Measurements from ENCODE around the gene MAP3K7.

Gene MAP3K7

DNA sequence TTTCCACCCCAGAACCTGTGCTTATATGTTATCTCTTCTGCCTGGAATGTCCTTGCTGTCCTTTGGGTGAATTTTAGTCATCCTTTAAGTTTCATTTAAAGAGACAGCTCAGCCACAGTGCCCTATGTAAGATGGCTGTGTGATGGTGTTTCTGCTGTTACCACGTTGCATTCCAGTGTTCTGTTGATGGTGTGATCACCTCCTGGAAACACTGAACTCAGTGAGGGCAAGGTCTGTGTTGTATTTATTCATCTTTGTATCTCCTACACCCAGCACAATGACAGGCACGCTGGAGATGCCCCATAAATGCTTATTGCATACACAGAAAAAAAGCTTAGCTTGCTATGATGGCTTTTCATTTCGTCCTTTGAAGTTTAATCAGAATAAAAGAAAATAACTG, 102.5 kb downstream of the MAP3K7 start:
- H3K4me3 ChIP-seq (ENCODE audit: control insufficient read depth, low read depth, low read length) = no peak overlapping the region
- TF ChIP-seq, protein P1, sequence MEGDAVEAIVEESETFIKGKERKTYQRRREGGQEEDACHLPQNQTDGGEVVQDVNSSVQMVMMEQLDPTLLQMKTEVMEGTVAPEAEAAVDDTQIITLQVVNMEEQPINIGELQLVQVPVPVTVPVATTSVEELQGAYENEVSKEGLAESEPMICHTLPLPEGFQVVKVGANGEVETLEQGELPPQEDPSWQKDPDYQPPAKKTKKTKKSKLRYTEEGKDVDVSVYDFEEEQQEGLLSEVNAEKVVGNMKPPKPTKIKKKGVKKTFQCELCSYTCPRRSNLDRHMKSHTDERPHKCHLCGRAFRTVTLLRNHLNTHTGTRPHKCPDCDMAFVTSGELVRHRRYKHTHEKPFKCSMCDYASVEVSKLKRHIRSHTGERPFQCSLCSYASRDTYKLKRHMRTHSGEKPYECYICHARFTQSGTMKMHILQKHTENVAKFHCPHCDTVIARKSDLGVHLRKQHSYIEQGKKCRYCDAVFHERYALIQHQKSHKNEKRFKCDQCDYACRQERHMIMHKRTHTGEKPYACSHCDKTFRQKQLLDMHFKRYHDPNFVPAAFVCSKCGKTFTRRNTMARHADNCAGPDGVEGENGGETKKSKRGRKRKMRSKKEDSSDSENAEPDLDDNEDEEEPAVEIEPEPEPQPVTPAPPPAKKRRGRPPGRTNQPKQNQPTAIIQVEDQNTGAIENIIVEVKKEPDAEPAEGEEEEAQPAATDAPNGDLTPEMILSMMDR (IDR thresholded peaks at IDR 0.05; ENCODE audit: control insufficient read depth, insufficient read depth, low read depth, low read length, missing control alignments) = no peak
- DNase-seq (ENCODE audit: low read depth) = no peak

DNA sequence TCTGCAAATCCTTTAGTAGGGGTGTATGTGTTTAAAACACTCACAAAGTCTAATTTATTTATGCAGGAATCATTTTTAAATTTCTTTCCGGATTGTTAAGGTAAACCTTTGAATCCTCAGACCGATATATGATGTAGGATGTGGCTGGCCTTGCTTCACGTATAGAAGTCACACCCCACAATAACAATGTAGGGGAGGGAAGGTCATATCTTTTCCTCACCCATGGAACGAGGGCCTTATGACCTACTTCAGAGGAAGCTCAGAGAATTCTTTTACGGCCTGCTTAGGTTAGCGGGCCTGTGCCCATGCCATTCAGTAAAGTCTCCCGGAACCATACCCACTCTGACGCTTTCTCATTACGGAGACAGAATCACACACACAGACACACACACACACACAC, 102.9 kb downstream of the MAP3K7 start:
- TF ChIP-seq, protein P1 (IDR thresholded peaks at IDR 0.05; ENCODE audit: control insufficient read depth, insufficient read depth, low read depth, low read length, missing control alignments) = no peak
- no peak overlapping the region for H3K4me3 ChIP-seq (ENCODE audit: control insufficient read depth, low read depth, low read length)
- no peak for DNase-seq (ENCODE audit: low read depth)

DNA sequence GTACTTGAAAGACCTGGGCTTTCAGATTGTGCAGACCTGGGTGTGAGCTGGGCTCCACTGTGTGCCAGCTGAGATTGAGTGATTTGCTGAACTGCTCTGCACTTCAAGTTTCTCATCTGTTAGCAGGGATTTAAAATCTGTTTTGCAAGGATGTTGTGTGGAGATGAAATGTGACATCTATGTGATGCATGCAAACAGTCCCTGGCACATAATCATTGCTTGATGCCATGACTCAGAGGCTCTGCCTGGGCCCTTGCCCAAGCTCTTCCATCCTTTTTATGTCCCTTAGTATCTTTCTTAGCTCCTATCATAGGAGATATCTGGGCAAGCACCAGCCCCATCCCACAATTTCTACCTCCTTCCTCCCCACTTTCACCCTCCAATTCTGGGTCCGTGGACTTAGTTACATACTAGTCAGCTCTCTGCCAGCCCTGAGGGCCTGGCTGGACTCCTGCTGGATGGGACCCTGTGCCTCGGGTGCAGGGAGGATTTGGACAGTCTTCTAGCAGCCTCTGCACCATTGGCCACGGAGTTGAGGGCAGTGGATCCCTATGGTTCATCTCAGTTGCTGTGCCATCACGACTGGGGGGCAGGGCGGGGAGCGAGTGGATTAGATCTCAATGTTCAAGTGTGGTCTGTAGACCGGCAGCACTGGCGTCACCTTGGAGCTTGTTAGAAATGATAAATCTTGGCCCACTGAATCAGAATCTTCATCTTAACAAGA, 103.6 kb downstream of the MAP3K7 start:
- peak; percentile 17 for DNase-seq (ENCODE audit: low read depth)
- no peak overlapping the region for H3K4me3 ChIP-seq (ENCODE audit: control insufficient read depth, low read depth, low read length)
- TF ChIP-seq, protein P1 (IDR thresholded peaks at IDR 0.05; ENCODE audit: control insufficient read depth, insufficient read depth, low read depth, low read length, missing control alignments) = no peak

DNA sequence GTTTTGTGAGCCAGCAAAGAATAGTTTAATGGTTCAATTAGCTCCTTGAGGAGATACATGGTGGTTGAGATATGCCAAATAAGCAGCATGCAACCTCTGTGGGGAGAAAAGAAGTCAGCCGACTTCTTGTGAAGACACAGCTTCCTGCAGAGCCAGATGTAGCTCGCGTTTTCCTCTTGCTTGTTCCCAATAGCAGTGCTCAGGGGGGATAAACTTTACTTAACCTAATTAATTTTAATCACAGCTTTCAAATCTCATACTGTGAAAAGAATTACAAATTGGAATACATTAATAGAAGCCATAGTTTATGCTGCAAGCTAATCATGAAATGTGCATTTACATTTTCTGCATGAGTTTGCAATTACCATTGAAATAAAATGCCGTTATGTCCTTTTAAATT, 106.2 kb downstream of the MAP3K7 start:
- TF ChIP-seq, protein P1 (IDR thresholded peaks at IDR 0.05; ENCODE audit: control insufficient read depth, insufficient read depth, low read depth, low read length, missing control alignments) = no peak
- no peak for DNase-seq (ENCODE audit: low read depth)
- H3K4me3 ChIP-seq (ENCODE audit: control insufficient read depth, low read depth, low read length) = no peak overlapping the region

DNA sequence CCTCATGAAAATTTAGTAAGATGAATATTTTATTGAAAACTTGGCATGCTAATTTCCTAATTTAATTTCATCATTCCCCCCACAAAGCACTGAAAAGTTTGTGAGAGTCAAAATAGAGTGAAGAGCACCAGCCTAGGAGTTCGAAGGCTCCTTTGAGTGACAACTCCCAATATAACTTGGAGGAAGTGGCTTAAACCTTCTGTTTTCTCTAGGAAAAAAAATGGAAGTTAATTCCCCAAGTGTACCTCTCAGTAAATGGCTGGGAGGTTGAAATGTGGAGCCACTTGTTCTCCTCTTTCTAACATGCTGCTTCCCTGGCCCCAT, 107.3 kb downstream of the MAP3K7 start:
- no peak for DNase-seq (ENCODE audit: low read depth)
- TF ChIP-seq, protein P1 (IDR thresholded peaks at IDR 0.05; ENCODE audit: control insufficient read depth, insufficient read depth, low read depth, low read length, missing control alignments) = no peak
- no peak overlapping the region for H3K4me3 ChIP-seq (ENCODE audit: control insufficient read depth, low read depth, low read length)

DNA sequence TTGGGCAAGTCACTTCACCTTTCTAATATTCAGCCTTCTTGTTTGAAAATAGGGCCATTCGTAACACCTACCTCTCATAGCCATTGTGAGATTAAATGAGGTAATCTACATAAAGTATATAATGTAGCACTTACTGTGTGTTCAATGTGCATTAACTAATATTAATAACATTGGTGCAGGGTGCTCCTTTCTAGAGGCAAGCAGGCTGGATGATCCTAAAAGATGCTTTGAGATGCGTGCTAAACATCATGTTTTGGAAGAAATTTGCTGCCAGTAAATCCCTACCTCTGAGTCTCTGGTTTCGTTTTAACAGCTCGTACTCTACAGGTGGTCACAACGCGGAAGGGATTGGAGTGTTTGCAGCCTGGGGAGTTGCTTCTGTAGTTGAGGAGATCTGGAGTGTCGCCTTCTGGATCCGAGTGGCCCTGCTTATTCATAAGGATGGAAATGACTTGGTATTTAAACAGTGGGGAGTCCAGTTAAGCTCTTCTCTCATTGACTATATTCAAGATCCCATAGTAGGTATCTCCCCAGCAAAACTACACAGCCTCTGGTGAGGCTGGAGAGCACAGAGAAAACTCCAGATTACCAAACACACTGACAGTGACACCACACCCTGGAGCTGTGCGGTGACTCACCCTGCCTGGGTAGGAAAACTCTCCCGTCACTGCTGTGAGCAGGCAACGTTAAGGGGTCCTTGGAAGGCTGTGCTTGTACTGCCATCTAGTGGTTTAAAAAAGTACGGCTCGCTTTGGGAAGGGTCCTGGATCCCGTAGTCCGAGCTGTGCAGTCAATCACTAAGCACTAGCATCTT, 107.9 kb downstream of the MAP3K7 start:
- DNase-seq (ENCODE audit: low read depth) = peak; percentile 83
- no peak overlapping the region for H3K4me3 ChIP-seq (ENCODE audit: control insufficient read depth, low read depth, low read length)
- TF ChIP-seq, protein P1 (IDR thresholded peaks at IDR 0.05; ENCODE audit: control insufficient read depth, insufficient read depth, low read depth, low read length, missing control alignments) = peak; percentile 85

Data from AG09309 (cell line).